HepG2 (cell line): ENCODE data around the gene DEFB112. TPM values are rescaled to one million over a fixed set of nuclear protein-coding genes. Genes with fewer than 3 reads are reported as not detected.

ENCODE experiments used
- EEA1 ChIP-seq: sonication (generic); formaldehyde crosslinking; IDR thresholded peaks from 2 replicates; pipeline ENCODE4 v1.5.1; 2020; ENCODE audit warnings: mild to moderate bottlenecking, missing genetic modification reagents, borderline replicate concordance
- HOXA3 ChIP-seq: sonication (generic); formaldehyde crosslinking; IDR thresholded peaks from 2 replicates; pipeline ENCODE4 v1.5.0; 2020; ENCODE audit warnings: missing genetic modification reagents
- ISL2 ChIP-seq: sonication (generic); formaldehyde crosslinking; IDR thresholded peaks from 2 replicates; pipeline ENCODE4 v1.5.0; 2020; ENCODE audit warnings: missing genetic modification reagents
- KAT8 ChIP-seq: IDR thresholded peaks from 2 replicates; pipeline ENCODE4 v1.6.1; 2016; ENCODE audit warnings: missing genetic modification reagents, missing compliant biosample characterization
- KDM3A ChIP-seq: IDR thresholded peaks from 2 replicates; pipeline ENCODE4 v1.6.1; 2018; ENCODE audit warnings: low read depth, missing compliant biosample characterization
- MXD4 ChIP-seq: IDR thresholded peaks from 2 replicates; pipeline ENCODE4 v1.6.1; 2016; ENCODE audit warnings: mild to moderate bottlenecking, missing biosample characterization, missing genetic modification reagents
- NCOA5 ChIP-seq: sonication (generic); formaldehyde crosslinking; IDR thresholded peaks from 2 replicates; pipeline ENCODE4 v1.4.0; 2020; ENCODE audit warnings: missing genetic modification reagents
- NPAS2 ChIP-seq: sonication (generic); formaldehyde crosslinking; IDR thresholded peaks from 2 replicates; pipeline ENCODE4 v1.8.0; 2022; ENCODE audit warnings: mild to moderate bottlenecking, missing genetic modification reagents, borderline replicate concordance
- SETDB1 ChIP-seq: sonication (generic); formaldehyde crosslinking; IDR thresholded peaks from 2 replicates; pipeline ENCODE4 v1.5.1; 2020; ENCODE audit warnings: missing genetic modification reagents, mild to moderate bottlenecking, borderline replicate concordance
- SNAPC2 ChIP-seq: sonication (generic); formaldehyde crosslinking; IDR thresholded peaks from 2 replicates; pipeline ENCODE4 v1.8.1; 2022; ENCODE audit warnings: mild to moderate bottlenecking, missing genetic modification reagents
- SRSF9 ChIP-seq: fragments of 200-400 bp; formaldehyde crosslinking; IDR thresholded peaks from 2 replicates; pipeline ENCODE4 v1.6.1; 2018; ENCODE audit warnings: borderline replicate concordance, mild to moderate bottlenecking, low read depth, low read length; ENCODE audit not compliant: insufficient read depth, poor library complexity, severe bottlenecking
- TBL1XR1 ChIP-seq: fragments of 150-350 bp; IDR thresholded peaks from 2 replicates; pipeline ENCODE4 v1.6.1; 2014; ENCODE audit warnings: borderline replicate concordance, low read length; ENCODE audit not compliant: partially characterized antibody
- ZBTB21 ChIP-seq: sonication (generic); formaldehyde crosslinking; IDR thresholded peaks from 2 replicates; pipeline ENCODE4 v1.4.0; 2020; ENCODE audit warnings: missing genetic modification reagents
- ZFP37 ChIP-seq: sonication (generic); formaldehyde crosslinking; IDR thresholded peaks from 2 replicates; pipeline ENCODE4 v1.4.0; 2020; ENCODE audit warnings: missing genetic modification reagents, borderline replicate concordance
- ZNF30 ChIP-seq: sonication (generic); formaldehyde crosslinking; IDR thresholded peaks from 2 replicates; pipeline ENCODE4 v1.5.0; 2020; ENCODE audit warnings: mild to moderate bottlenecking, missing genetic modification reagents
- ZNF335 ChIP-seq: sonication (generic); formaldehyde crosslinking; IDR thresholded peaks from 2 replicates; pipeline ENCODE4 v1.4.0; 2020; ENCODE audit warnings: missing genetic modification reagents
- ZNF589 ChIP-seq: sonication (generic); formaldehyde crosslinking; conservative IDR thresholded peaks from 2 replicates; pipeline ENCODE4 v1.8.0; 2022; ENCODE audit warnings: mild to moderate bottlenecking, moderate library complexity, missing genetic modification reagents
- ZNF629 ChIP-seq: sonication (generic); formaldehyde crosslinking; conservative IDR thresholded peaks from 2 replicates; pipeline ENCODE4 v1.5.0; 2020; ENCODE audit warnings: missing genetic modification reagents
- ZNF678 ChIP-seq: sonication (generic); formaldehyde crosslinking; IDR thresholded peaks from 2 replicates; pipeline ENCODE4 v1.4.0; 2020; ENCODE audit warnings: mild to moderate bottlenecking, missing genetic modification reagents
- ZNF761 ChIP-seq: sonication (generic); formaldehyde crosslinking; conservative IDR thresholded peaks from 2 replicates; pipeline ENCODE4 v1.4.0; 2020; ENCODE audit warnings: mild to moderate bottlenecking, missing genetic modification reagents
- polyA plus RNA-seq, 8 experiments: library from polyadenylated mRNA; depleted of rRNA in 3 of 8; stranded (reverse) in 7 of 8; unstranded in 1 of 8; fragments of >200 nt; fragmentation: Illumina TruSeq in 4 of 8; extraction: Trizol in 4 of 8; gene quantifications; 2 replicates each; pipeline versions ENCODE4 v1.2.1 to v1.2.3, GENCODE V29; 2011 to 2016; ENCODE audit warnings: low read depth in 4 of 8, missing spikeins in 1 of 8, mixed read lengths in 1 of 8; ENCODE audit not compliant: insufficient read depth in 1 of 8
- total RNA-seq, 5 experiments: library from RNA; depleted of rRNA; stranded (reverse); fragments of >200 nt; fragmentation: Illumina TruSeq; extraction: Trizol; gene quantifications; 2 replicates each; pipeline ENCODE4 v1.2.3, GENCODE V29; 2016; ENCODE audit warnings: low read depth in 1 of 5
- TF ChIP-seq, protein P1 (sequence below), 2 experiments: fragments of 450-650 bp in 1 of 2; sonication (generic) in 1 of 2; formaldehyde crosslinking; IDR thresholded peaks; 2 replicates each; pipeline versions ENCODE4 v1.5.0 to v1.8.0; 2020 to 2022; ENCODE audit warnings: mild to moderate bottlenecking in 1 of 2, missing genetic modification reagents in 1 of 2
- TF ChIP-seq, protein P2 (sequence below): sonication (generic); formaldehyde crosslinking; IDR thresholded peaks from 2 replicates; pipeline ENCODE4 v1.5.0; 2020; ENCODE audit warnings: missing genetic modification reagents
- TF ChIP-seq, protein P3 (sequence below): IDR thresholded peaks from 2 replicates; pipeline ENCODE4 v1.6.1; 2012; ENCODE audit warnings: low read length, improper control_type of control experiment

Gene DEFB112
- total and polyA plus RNA-seq, 2 of the 13 experiments (the other 11 are each of a cell fraction or from before 2014, with no cell fraction given) = not detected

DNA sequence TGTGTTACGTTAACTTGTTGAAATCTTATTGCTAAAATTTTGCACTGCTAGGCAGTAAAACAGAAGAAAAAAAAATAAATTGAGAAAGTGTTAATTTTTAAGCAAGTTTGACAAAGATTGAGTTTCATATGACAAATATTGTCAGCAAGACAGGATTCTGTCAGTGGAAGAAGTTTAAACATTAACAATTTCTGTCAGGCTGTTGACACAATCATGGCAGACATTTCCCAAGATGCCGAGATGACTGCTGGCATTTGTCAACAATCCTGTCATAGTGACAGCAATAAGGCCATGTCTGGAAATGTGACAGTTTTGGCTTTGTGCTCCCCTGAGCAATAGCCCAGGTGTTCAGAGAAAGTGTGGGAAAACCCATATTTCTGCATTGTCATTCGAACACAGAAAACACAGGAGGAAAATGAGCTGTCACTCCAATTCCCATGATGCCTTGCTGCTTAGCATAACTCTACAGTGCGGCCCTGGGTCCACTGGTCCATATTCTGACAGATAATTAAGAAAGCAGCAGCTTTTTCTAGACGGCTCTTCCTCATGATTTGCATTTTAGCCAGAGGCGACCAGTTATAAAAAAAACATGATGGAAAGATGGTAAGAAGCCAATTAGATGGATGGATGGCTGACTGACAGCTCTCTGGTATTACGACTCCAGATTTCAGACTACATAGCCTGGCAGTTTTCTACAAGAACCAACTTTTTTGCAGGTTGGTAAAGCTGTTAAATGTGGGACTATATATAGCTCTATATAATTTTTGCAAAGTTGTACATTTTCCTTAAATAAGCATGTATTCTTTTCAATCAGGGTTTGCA, 43.6 kb upstream of the DEFB112 start (continued):
- TF ChIP-seq MXD4 (CRISPR knock-in tag) = peak; percentile 32; the same call in 1 of the 2 replicates
- TF ChIP-seq NCOA5 (CRISPR knock-in tag) = no peak
- TF ChIP-seq SRSF9 = no peak
- no peak for TF ChIP-seq ZFP37 (CRISPR knock-in tag)
- peak; percentile 17; the same call in 1 of the 2 replicates for TF ChIP-seq KDM3A
- TF ChIP-seq SETDB1 (CRISPR knock-in tag) = no peak
- no peak; the same call in 1 of the 2 replicates for TF ChIP-seq SNAPC2
- peak; percentile 17; the same call in 1 of the 2 replicates for TF ChIP-seq ZNF335 (CRISPR knock-in tag)
- TF ChIP-seq TBL1XR1 = peak; percentile 75
- TF ChIP-seq NPAS2 (CRISPR knock-in tag) = no peak
- TF ChIP-seq HOXA3 (CRISPR knock-in tag) = peak; percentile 88
- TF ChIP-seq, protein P1, sequence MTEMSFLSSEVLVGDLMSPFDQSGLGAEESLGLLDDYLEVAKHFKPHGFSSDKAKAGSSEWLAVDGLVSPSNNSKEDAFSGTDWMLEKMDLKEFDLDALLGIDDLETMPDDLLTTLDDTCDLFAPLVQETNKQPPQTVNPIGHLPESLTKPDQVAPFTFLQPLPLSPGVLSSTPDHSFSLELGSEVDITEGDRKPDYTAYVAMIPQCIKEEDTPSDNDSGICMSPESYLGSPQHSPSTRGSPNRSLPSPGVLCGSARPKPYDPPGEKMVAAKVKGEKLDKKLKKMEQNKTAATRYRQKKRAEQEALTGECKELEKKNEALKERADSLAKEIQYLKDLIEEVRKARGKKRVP (CRISPR knock-in tag; IDR thresholded peaks at IDR 0.05) = peak in 1 of 2 experiments; percentile 55; a peak in 2 of 4 replicates
- no peak for TF ChIP-seq ZNF678
- no peak for TF ChIP-seq ZNF589 (CRISPR knock-in tag)
- TF ChIP-seq, protein P2, sequence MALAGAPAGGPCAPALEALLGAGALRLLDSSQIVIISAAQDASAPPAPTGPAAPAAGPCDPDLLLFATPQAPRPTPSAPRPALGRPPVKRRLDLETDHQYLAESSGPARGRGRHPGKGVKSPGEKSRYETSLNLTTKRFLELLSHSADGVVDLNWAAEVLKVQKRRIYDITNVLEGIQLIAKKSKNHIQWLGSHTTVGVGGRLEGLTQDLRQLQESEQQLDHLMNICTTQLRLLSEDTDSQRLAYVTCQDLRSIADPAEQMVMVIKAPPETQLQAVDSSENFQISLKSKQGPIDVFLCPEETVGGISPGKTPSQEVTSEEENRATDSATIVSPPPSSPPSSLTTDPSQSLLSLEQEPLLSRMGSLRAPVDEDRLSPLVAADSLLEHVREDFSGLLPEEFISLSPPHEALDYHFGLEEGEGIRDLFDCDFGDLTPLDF = no peak
- TF ChIP-seq KAT8 = peak; percentile 67; the same call in 1 of the 2 replicates
- no peak for TF ChIP-seq EEA1 (CRISPR knock-in tag)
- no peak for TF ChIP-seq ZNF30 (CRISPR knock-in tag)
- peak; percentile 83 for TF ChIP-seq ISL2 (CRISPR knock-in tag)
- TF ChIP-seq, protein P3, sequence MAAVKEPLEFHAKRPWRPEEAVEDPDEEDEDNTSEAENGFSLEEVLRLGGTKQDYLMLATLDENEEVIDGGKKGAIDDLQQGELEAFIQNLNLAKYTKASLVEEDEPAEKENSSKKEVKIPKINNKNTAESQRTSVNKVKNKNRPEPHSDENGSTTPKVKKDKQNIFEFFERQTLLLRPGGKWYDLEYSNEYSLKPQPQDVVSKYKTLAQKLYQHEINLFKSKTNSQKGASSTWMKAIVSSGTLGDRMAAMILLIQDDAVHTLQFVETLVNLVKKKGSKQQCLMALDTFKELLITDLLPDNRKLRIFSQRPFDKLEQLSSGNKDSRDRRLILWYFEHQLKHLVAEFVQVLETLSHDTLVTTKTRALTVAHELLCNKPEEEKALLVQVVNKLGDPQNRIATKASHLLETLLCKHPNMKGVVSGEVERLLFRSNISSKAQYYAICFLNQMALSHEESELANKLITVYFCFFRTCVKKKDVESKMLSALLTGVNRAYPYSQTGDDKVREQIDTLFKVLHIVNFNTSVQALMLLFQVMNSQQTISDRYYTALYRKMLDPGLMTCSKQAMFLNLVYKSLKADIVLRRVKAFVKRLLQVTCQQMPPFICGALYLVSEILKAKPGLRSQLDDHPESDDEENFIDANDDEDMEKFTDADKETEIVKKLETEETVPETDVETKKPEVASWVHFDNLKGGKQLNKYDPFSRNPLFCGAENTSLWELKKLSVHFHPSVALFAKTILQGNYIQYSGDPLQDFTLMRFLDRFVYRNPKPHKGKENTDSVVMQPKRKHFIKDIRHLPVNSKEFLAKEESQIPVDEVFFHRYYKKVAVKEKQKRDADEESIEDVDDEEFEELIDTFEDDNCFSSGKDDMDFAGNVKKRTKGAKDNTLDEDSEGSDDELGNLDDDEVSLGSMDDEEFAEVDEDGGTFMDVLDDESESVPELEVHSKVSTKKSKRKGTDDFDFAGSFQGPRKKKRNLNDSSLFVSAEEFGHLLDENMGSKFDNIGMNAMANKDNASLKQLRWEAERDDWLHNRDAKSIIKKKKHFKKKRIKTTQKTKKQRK = no peak
- TF ChIP-seq ZBTB21 (CRISPR knock-in tag) = peak; percentile 65; the same call in 1 of the 2 replicates
- TF ChIP-seq ZNF629 = no peak
- TF ChIP-seq ZNF761 (CRISPR knock-in tag) = no peak
